Measurements from ENCODE around the gene PLCB4.

DNA sequence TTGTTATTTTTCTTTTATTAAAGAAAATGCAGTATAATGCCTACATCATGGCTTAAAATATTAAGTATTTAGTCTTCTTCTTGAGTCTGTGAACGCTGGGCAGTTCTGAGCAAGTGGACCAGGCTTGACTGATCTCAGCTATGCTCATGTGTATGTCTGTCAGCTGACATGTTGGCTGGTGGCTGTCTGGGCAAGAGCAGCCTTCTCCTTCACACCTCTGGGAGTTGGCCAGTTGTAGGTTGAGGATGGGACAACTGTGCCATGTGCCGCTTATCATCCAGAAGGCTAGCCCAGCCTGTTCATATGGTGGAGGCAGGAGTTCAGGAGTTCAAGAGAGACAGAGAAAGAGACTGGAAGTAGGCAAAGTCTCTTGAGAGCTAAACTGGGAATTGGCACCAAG, 175.9 kb downstream of the PLCB4 start:
- TF ChIP-seq POLR2AphosphoS5 (IDR thresholded peaks at IDR 0.05; ENCODE audit: low read depth, low read length) = no peak
- TF ChIP-seq, protein P1, sequence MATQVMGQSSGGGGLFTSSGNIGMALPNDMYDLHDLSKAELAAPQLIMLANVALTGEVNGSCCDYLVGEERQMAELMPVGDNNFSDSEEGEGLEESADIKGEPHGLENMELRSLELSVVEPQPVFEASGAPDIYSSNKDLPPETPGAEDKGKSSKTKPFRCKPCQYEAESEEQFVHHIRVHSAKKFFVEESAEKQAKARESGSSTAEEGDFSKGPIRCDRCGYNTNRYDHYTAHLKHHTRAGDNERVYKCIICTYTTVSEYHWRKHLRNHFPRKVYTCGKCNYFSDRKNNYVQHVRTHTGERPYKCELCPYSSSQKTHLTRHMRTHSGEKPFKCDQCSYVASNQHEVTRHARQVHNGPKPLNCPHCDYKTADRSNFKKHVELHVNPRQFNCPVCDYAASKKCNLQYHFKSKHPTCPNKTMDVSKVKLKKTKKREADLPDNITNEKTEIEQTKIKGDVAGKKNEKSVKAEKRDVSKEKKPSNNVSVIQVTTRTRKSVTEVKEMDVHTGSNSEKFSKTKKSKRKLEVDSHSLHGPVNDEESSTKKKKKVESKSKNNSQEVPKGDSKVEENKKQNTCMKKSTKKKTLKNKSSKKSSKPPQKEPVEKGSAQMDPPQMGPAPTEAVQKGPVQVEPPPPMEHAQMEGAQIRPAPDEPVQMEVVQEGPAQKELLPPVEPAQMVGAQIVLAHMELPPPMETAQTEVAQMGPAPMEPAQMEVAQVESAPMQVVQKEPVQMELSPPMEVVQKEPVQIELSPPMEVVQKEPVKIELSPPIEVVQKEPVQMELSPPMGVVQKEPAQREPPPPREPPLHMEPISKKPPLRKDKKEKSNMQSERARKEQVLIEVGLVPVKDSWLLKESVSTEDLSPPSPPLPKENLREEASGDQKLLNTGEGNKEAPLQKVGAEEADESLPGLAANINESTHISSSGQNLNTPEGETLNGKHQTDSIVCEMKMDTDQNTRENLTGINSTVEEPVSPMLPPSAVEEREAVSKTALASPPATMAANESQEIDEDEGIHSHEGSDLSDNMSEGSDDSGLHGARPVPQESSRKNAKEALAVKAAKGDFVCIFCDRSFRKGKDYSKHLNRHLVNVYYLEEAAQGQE (IDR thresholded peaks at IDR 0.05; ENCODE audit: insufficient read depth in 1 of 2, low read depth in 2 of 2, low read length in 2 of 2) = no peak

Measured in PFSK-1 (cell line).